OCI-LY3 (cell line): Measurements from ENCODE around the gene DLGAP4.

Experiments
- CTCF ChIP-seq: fragments of 200-600, 300-600 bp; sonication (generic); IDR thresholded peaks from 2 replicates; pipeline ENCODE4 v1.5.1; 2014; ENCODE audit warnings: antibody characterized with exemption, low read length, low read depth
- EZH2phosphoT487 ChIP-seq: fragments of 200-600 bp; shearing (Covaris generic); IDR thresholded peaks from 2 replicates; pipeline ENCODE4 v1.6.1; 2018; ENCODE audit warnings: antibody characterized with exemption, mixed run types, low read depth

GRCh38 chr20:36267605-36268381 is 38.3 kb upstream of the DLGAP4 start:
- TF ChIP-seq CTCF (no peak), EZH2phosphoT487 (no peak)
